Ascending aorta (tissue), 2 donors: ENCODE measurements around the gene UQCRH. TPM values are rescaled to one million over a fixed set of nuclear protein-coding genes. Genes with fewer than 3 reads are reported as not detected.
"Not testable (repeated sequence)": the region's sequence is repeated elsewhere in the genome, so short reads cannot be mapped to it uniquely, and the experiment has no call there.

Experiments
- DNase-seq, 2 donors: peaks; one replicate each; pipeline ENCODE4 v3.0.0-alpha.2; 2019; ENCODE audit warnings: low spot score in 2 of 2
- H3K27ac ChIP-seq, 2 donors: fragments of 200-600 bp; sonication (generic); one replicate each; pipeline ENCODE4 v1.5.1; 2016 to 2017; ENCODE audit warnings: mild to moderate bottlenecking in 1 of 2
- H3K27me3 ChIP-seq: fragments of 200-600 bp; sonication (generic); one replicate; pipeline ENCODE4 v1.5.1; 2017
- H3K36me3 ChIP-seq, 2 donors: fragments of 200-600 bp; sonication (generic); one replicate each; pipeline ENCODE4 v1.5.1; 2016
- H3K4me1 ChIP-seq, 2 donors: fragments of 200-600 bp; sonication (generic); one replicate each; pipeline ENCODE4 v1.5.1; 2016 to 2017; ENCODE audit warnings: mild to moderate bottlenecking in 1 of 2
- H3K4me3 ChIP-seq, 2 donors: fragments of 200-600 bp; sonication (generic); one replicate each; pipeline ENCODE4 v1.5.1; 2016 to 2017; ENCODE audit warnings: mild to moderate bottlenecking in 1 of 2
- H3K9me3 ChIP-seq, 2 donors: fragments of 200-600 bp; sonication (generic); one replicate each; pipeline ENCODE4 v1.5.1; 2016
- CTCF ChIP-seq, 3 experiments: fragments of 200-600 bp in 2 of 3; fragments of 450-650 bp in 1 of 3; sonication (generic) in 2 of 3; IDR thresholded peaks; one replicate each; pipeline ENCODE4 v1.5.1; 2016 to 2019; ENCODE audit warnings: antibody characterized with exemption in 3 of 3, mild to moderate bottlenecking in 1 of 3, moderate library complexity in 1 of 3
- intact Hi-C: fragments of 100-400 bp; cut with DNase I; formaldehyde crosslinking; loops from one replicate; pipeline ENCODE4 v1.15.1; 2023
- total RNA-seq: library from RNA; depleted of rRNA; stranded (reverse); fragments of >200 nt; gene quantifications from one replicate; pipeline ENCODE4 v1.1.0, GENCODE V29; 2016

UQCRH gene
- total RNA-seq, 1 donor from 2014 or later: 120 TPM

GRCh38 chr1:46364612-46365011, 61.1 kb downstream of the UQCRH start:
- Histone ChIP-seq H3K36me3 (peaks cover 53 to 63% of the 10 kb centered on the region in 2 donors), H3K4me3 (no peak overlapping the region), H3K27me3 (no peaks in the 10 kb centered on the region), H3K9me3 (no peaks in the 10 kb centered on the region), H3K4me1 (no peaks in the 10 kb centered on the region), H3K27ac (no peak overlapping the region)
- TF ChIP-seq CTCF (IDR thresholded peaks at IDR 0.05): no peak
- intact Hi-C loops: no loop called here
- DNase-seq: no peak

GRCh38 chr1:46365796-46366195, 62.3 kb downstream of the UQCRH start:
- H3K4me1 ChIP-seq, intact Hi-C loops, DNase-seq, H3K9me3 ChIP-seq, H3K4me3 ChIP-seq, H3K27ac ChIP-seq, H3K27me3 ChIP-seq: not testable (repeated sequence)
- peaks cover 44 to 53% of the 10 kb centered on the region in 2 donors for H3K36me3 ChIP-seq

Other genes starting within 250 kb of the UQCRH start
- gene PIK3R3, start 171.1 kb upstream of the UQCRH start, total RNA-seq: 33.1 TPM
- gene TSPAN1, start 128.6 kb upstream of the UQCRH start, total RNA-seq: 8.9 TPM
- gene P3R3URF, start 127.2 kb upstream of the UQCRH start, total RNA-seq: not detected
- 122 TPM for gene POMGNT1, start 105.3 kb upstream of the UQCRH start, total RNA-seq
- 7.2 TPM for gene LURAP1, start 100.4 kb upstream of the UQCRH start, total RNA-seq
- gene RAD54L, start 55.9 kb upstream of the UQCRH start, total RNA-seq: not detected
- gene LRRC41, start 82 bp upstream of the UQCRH start, total RNA-seq: 102 TPM
- 6.1 TPM for gene NSUN4, start 37.1 kb downstream of the UQCRH start, total RNA-seq
- 6.0 TPM for gene FAAH, start 90.6 kb downstream of the UQCRH start, total RNA-seq
- gene DMBX1, start 186.1 kb downstream of the UQCRH start, total RNA-seq: not detected
- not detected for gene KNCN, start 247.9 kb downstream of the UQCRH start, total RNA-seq